GM12874 (cell line): Measurements from ENCODE around the gene BABAM2.

Source experiments
- CTCF ChIP-seq: IDR thresholded peaks from 2 replicates; pipeline ENCODE4 v1.5.1; 2011; ENCODE audit warnings: low read depth, mild to moderate bottlenecking, control low read depth, low read length, moderate library complexity; ENCODE audit not compliant: insufficient read depth

Gene BABAM2

GRCh38 chr2:28267282-28267681 lies 376.8 kb downstream of the BABAM2 start:
- TF ChIP-seq CTCF, result no peak

DNA sequence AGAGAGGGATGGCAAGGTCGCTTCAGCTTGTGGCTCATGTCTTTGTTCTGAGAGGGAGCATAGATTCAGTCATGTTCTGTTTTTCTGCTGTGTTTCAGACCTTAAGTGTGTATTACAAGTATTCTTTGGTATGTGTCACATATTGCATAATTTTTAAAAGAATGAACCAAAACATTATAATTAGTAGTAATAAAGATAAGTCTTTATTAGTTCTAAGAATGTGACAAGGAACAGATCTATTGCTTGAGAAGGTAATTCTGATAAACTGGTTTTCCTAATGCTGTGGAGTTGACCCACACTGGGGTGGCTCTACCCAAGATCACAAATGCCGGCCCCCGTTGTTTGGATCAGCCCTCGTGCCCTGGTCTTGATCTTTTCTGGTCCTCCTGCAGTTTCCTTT lies 377.9 kb downstream of the BABAM2 start:
- TF ChIP-seq CTCF, result no peak

DNA sequence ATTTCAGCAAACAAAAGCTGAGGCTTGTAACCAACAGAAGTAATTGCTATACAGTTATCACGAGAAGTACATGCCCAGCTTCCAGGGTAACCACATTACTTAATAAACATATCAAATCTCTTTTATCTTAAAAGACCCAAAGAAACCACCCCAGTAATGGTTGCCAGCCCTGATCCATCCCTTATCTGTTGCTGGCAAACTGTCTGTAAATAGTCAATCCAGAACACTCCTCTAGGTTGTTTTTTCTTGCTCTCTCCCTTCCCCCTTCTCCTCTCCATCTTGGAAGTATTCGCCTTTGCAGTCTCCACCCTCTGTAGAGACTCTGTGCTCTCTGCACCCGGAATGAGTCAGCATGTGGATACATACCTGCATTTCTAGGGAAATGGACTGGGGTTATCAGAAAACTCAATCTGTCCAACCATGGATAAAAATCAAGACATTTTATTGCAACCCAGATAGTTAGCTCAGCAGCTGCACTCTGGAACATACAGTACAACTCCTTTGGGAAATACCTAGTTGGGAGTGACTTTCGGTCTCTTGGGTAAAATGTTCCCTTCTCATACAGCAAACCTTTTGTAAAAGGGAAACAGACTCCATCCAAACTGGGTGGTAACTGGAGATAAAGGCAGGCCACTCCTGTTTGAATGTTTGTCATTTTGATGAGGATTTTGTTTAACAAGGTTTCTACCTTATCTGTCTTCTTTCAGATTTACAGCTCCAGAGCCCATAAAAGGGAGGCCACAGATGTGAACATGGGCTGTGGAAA lies 378.7 kb downstream of the BABAM2 start:
- no peak for TF ChIP-seq CTCF

- no peak for TF ChIP-seq CTCF
Measured at GRCh38 chr2:28270456-28271152, 380.1 kb downstream of the BABAM2 start.

GRCh38 chr2:28271231-28271918 lies 380.8 kb downstream of the BABAM2 start:
- no peak for TF ChIP-seq CTCF

GRCh38 chr2:28271919-28272250 lies 381.4 kb downstream of the BABAM2 start:
- no peak for TF ChIP-seq CTCF

DNA sequence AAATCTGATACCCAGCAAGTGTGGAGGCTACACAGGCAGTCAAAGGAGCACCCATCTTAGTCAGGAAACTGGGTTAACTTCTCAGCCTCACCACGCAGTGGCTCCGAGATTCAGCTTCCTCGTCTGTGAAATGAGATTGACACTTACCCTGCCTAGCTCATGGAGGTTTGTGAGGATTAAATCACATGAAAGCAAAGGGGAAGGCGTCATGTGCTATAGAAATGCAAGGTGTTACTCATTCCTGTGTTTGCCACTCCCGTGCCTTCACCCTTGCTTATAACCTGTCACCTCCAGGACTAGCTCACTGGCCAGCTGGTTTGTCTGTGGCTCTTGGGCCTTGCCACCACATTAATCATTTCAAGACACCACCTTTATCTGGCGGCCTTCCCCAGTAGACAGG lies 383.2 kb downstream of the BABAM2 start:
- no peak for TF ChIP-seq CTCF
